Fibroblast of skin of scalp (primary cell): ENCODE measurements around the gene SYNM.

ENCODE experiments used
- DNase-seq: peaks from one replicate; pipeline ENCODE4 v3.0.0-alpha.2; 2013

The SYNM gene

GRCh38 chr15:99125061-99125891 lies 20.4 kb downstream of the SYNM start:
- no peak for DNase-seq

- no peak for DNase-seq
Measured at GRCh38 chr15:99126131-99126588, 21.3 kb downstream of the SYNM start.

DNA sequence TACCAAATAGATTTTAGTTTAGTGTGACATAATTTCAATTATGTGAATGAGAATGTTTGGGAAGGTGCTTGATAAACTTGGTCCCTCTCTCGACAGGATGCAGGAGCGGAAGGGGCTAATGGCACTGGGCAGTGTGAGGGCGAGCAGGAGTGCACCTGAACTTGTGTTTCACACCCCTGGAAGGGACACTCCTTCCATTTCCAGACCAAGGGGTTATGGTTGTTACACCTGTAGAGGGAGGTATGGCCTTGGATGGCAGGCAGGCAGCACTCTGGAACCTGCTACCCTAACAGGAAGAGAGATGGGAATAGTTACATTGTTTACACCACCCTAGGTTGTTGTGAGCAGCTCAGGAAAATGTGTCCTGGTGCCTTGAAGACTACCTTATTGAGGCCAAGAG lies 22.1 kb downstream of the SYNM start:
- DNase-seq, result no peak

DNA sequence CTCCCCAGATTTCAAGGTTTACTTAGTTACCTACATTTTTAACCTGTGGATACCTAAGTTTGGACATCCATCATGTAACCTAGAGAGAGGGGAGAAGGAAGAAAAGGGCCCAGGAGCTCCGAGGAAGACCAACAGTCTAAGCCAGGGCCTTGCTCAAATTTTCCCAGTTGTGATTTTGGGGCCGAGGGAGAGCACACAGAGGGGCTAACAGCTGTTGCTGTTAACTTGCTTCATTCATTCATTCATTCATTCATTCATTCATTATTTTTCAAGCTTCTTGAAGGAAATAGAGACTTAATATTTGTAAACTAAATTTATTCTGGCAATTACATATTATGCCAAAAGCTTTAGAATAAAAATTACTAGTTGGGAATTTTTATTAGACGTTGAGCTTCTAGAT lies 22.9 kb downstream of the SYNM start:
- DNase-seq, result no peak

GRCh38 chr15:99128411-99128810 lies 23.5 kb downstream of the SYNM start:
- DNase-seq, result no peak

DNA sequence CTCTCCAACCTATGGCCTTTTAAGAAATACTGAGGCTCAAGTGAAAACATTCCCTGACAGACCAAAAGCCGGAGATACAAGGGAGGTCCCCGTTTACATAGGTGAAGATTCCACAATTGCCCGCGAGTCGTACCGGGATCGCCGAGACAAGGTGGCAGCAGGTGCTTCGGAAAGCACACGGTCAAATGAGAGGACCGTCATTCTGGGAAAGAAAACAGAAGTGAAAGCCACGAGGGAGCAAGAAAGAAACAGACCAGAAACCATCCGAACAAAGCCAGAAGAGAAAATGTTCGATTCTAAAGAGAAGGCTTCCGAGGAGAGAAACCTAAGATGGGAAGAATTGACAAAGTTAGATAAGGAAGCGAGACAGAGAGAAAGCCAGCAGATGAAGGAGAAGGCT lies 24.8 kb downstream of the SYNM start:
- DNase-seq, result no peak

DNA sequence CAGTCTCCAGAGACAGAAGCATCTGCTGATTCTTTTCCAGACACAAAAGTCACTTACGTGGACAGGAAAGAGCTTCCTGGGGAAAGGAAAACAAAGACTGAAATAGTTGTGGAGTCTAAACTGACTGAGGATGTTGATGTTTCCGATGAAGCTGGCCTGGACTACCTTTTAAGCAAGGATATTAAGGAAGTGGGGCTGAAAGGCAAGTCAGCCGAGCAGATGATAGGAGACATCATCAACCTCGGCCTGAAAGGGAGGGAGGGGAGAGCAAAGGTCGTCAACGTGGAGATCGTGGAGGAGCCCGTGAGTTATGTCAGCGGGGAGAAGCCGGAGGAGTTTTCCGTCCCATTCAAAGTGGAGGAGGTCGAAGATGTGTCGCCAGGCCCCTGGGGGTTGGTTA lies 25.4 kb downstream of the SYNM start:
- DNase-seq, result no peak

DNA sequence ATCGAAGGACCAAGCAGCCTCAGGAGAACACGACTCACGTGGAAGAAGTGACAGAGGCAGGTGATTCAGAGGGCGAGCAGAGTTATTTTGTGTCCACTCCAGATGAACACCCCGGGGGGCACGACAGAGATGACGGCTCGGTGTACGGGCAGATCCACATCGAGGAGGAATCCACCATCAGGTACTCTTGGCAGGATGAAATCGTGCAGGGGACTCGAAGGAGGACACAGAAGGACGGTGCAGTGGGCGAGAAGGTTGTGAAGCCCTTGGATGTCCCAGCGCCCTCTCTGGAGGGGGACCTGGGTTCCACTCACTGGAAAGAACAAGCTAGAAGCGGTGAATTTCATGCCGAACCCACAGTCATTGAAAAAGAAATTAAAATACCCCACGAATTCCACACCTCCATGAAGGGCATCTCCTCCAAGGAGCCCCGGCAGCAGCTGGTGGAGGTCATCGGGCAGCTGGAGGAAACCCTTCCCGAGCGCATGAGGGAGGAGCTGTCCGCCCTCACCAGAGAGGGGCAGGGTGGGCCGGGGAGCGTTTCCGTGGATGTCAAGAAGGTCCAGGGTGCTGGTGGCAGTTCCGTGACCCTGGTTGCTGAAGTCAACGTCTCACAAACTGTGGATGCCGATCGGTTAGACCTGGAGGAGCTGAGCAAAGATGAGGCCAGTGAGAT lies 26.0 kb downstream of the SYNM start:
- DNase-seq, result no peak

GRCh38 chr15:99131441-99132023 lies 26.7 kb downstream of the SYNM start:
- no peak for DNase-seq

DNA sequence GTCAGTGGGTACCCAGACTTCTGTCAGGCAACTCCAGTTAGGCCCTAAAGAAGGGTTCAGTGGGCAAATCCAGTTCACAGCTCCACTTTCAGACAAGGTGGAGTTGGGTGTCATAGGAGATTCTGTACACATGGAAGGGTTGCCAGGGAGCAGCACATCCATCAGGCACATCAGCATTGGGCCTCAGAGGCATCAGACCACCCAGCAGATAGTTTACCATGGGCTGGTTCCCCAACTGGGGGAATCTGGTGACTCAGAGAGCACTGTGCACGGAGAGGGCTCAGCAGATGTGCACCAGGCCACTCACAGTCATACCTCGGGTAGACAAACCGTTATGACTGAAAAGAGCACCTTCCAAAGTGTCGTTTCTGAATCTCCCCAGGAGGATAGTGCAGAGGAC lies 27.2 kb downstream of the SYNM start:
- peak; percentile 15 for DNase-seq

GRCh38 chr15:99132634-99133287 lies 27.9 kb downstream of the SYNM start:
- DNase-seq, result no peak

GRCh38 chr15:99134317-99134821 lies 29.5 kb downstream of the SYNM start:
- no peak for DNase-seq

GRCh38 chr15:99135194-99135593 lies 30.3 kb downstream of the SYNM start:
- DNase-seq, result peak; percentile 19

GRCh38 chr15:99137111-99137546 lies 32.2 kb downstream of the SYNM start:
- no peak for DNase-seq

GRCh38 chr15:99137877-99138276 lies 33.0 kb downstream of the SYNM start:
- no peak for DNase-seq

DNA sequence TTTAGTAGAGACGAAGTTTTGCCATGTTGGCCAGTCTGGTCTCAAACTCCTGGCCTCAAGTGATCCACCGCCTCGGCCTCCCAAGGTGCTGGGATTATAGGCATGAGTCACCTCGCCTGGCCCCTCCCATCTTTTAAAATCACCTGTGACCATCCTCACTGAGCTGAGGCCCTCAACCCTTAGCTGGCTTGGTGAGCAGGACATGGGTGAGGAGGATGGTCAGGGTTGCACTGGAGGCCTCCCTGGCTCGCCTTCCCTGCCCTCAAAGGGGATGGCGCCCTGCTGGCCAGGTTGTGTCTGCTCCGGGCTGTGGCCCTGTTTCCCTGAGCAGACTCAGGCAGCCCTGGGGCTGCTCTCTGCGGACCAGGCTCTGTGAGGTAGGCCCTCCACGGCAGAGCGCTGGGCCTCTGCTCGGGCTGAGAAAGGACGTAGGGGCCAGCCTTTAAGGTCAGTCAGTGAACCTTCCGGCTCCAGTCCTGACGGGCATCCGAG lies 33.7 kb downstream of the SYNM start:
- DNase-seq, result no peak

- peak; percentile 21 for DNase-seq
Measured at GRCh38 chr15:99139276-99139675, 34.4 kb downstream of the SYNM start.

DNA sequence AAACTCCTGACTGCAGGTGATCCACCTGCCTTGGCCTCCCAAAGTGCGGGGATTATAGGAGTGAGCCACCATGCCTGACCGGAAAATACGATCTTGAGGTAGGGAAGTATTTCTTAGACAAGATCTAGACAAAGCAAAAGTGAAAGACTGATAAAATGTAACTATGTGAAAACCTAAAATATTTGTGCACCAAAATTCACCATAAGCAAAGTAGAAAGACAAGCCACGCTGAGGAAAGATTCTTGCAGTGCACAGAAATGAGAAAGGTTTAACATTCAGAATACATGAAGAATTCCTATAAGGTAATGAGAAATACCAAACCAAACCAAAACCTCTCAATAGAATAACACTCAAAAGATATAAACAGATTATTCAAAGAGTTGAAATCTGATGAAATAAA lies 35.7 kb downstream of the SYNM start:
- no peak for DNase-seq

DNA sequence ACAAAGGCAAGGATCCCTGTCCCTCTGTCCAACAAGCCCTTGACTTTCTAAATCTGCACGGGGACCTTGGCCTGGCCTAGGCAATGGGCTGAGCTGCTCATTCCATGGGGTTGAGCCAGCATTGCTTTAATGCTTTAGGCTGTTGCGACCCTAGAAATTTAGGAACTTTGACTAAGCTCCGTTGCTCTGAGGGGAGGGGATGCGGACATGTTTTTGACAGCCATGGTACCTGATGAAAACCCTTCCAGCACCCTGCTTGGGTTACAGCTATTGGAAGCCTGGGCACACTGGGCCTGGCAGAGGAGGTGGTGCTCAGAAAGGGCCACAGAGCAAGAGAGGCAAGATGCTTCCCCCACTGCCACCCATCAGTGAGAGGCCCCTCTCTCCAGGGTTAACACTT lies 37.1 kb downstream of the SYNM start:
- no peak for DNase-seq

- no peak for DNase-seq
Measured at GRCh38 chr15:99142562-99142961, 37.7 kb downstream of the SYNM start.

GRCh38 chr15:99143242-99143641 lies 38.4 kb downstream of the SYNM start:
- DNase-seq, result no peak
